ENCODE results near the gene MPPED1.

MPPED1 gene

GRCh38 chr22:43433451-43434274 lies 21.8 kb downstream of the MPPED1 start:
- no peak overlapping the region for H3K4me3 ChIP-seq (ENCODE audit: control insufficient read depth, low read depth, low read length)

GRCh38 chr22:43434275-43434927 lies 22.6 kb downstream of the MPPED1 start:
- H3K4me3 ChIP-seq (ENCODE audit: control insufficient read depth, low read depth, low read length) = no peak overlapping the region
- no peak for TF ChIP-seq CTCF (IDR thresholded peaks at IDR 0.05; ENCODE audit: control insufficient read depth, insufficient read depth, low read depth, low read length, missing control alignments)
- DNase-seq (ENCODE audit: low read depth) = no peak

More at GRCh38 chr22:43433451-43434274, 21.8 kb downstream of the MPPED1 start:
- TF ChIP-seq CTCF (IDR thresholded peaks at IDR 0.05; ENCODE audit: control insufficient read depth, insufficient read depth, low read depth, low read length, missing control alignments) = no peak
- DNase-seq (ENCODE audit: low read depth) = no peak

GRCh38 chr22:43434928-43435311 lies 23.1 kb downstream of the MPPED1 start:
- TF ChIP-seq CTCF (IDR thresholded peaks at IDR 0.05; ENCODE audit: control insufficient read depth, insufficient read depth, low read depth, low read length, missing control alignments) = no peak
- no peak overlapping the region for H3K4me3 ChIP-seq (ENCODE audit: control insufficient read depth, low read depth, low read length)
- DNase-seq (ENCODE audit: low read depth) = no peak

- no peak overlapping the region for H3K4me3 ChIP-seq (ENCODE audit: control insufficient read depth, low read depth, low read length)
- DNase-seq (ENCODE audit: low read depth) = no peak
- TF ChIP-seq CTCF (IDR thresholded peaks at IDR 0.05; ENCODE audit: control insufficient read depth, insufficient read depth, low read depth, low read length, missing control alignments) = no peak
Measured at GRCh38 chr22:43435851-43436811, 24.3 kb downstream of the MPPED1 start.

- no peak overlapping the region for H3K4me3 ChIP-seq (ENCODE audit: control insufficient read depth, low read depth, low read length)
- no peak for TF ChIP-seq CTCF (IDR thresholded peaks at IDR 0.05; ENCODE audit: control insufficient read depth, insufficient read depth, low read depth, low read length, missing control alignments)
- no peak for DNase-seq (ENCODE audit: low read depth)
Measured at GRCh38 chr22:43436868-43437267, 25.1 kb downstream of the MPPED1 start.

- no peak for TF ChIP-seq CTCF (IDR thresholded peaks at IDR 0.05; ENCODE audit: control insufficient read depth, insufficient read depth, low read depth, low read length, missing control alignments)
Measured at GRCh38 chr22:43437871-43438475, 26.2 kb downstream of the MPPED1 start.

More at GRCh38 chr22:43437871-43438475, 26.2 kb downstream of the MPPED1 start:
- H3K4me3 ChIP-seq (ENCODE audit: control insufficient read depth, low read depth, low read length) = no peak overlapping the region
- DNase-seq (ENCODE audit: low read depth) = no peak
